ENCODE results near the gene PANK4. TPM values are rescaled to one million over a fixed set of nuclear protein-coding genes. Genes with fewer than 3 reads are reported as not detected.

PANK4 gene
- total and polyA plus RNA-seq, 9 of the 15 experiments (the other 6 are each of a cell fraction or from before 2014, with no cell fraction given): 0.93 to 55.6 (median 31.5) TPM

GRCh38 chr1:2497891-2498290 is 28.5 kb downstream of the PANK4 start (continued):
- no peak for TF ChIP-seq ATF2 (CRISPR knock-in tag; IDR thresholded peaks at IDR 0.05)
- no peak for TF ChIP-seq HSF4 (CRISPR knock-in tag; IDR thresholded peaks at IDR 0.05; ENCODE audit: borderline replicate concordance)
- no peak for TF ChIP-seq MLX (CRISPR knock-in tag; conservative IDR thresholded peaks at IDR 0.05)
- TF ChIP-seq, protein P1, sequence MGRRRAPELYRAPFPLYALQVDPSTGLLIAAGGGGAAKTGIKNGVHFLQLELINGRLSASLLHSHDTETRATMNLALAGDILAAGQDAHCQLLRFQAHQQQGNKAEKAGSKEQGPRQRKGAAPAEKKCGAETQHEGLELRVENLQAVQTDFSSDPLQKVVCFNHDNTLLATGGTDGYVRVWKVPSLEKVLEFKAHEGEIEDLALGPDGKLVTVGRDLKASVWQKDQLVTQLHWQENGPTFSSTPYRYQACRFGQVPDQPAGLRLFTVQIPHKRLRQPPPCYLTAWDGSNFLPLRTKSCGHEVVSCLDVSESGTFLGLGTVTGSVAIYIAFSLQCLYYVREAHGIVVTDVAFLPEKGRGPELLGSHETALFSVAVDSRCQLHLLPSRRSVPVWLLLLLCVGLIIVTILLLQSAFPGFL (CRISPR knock-in tag; IDR thresholded peaks at IDR 0.05): no peak
- TF ChIP-seq, protein P2, sequence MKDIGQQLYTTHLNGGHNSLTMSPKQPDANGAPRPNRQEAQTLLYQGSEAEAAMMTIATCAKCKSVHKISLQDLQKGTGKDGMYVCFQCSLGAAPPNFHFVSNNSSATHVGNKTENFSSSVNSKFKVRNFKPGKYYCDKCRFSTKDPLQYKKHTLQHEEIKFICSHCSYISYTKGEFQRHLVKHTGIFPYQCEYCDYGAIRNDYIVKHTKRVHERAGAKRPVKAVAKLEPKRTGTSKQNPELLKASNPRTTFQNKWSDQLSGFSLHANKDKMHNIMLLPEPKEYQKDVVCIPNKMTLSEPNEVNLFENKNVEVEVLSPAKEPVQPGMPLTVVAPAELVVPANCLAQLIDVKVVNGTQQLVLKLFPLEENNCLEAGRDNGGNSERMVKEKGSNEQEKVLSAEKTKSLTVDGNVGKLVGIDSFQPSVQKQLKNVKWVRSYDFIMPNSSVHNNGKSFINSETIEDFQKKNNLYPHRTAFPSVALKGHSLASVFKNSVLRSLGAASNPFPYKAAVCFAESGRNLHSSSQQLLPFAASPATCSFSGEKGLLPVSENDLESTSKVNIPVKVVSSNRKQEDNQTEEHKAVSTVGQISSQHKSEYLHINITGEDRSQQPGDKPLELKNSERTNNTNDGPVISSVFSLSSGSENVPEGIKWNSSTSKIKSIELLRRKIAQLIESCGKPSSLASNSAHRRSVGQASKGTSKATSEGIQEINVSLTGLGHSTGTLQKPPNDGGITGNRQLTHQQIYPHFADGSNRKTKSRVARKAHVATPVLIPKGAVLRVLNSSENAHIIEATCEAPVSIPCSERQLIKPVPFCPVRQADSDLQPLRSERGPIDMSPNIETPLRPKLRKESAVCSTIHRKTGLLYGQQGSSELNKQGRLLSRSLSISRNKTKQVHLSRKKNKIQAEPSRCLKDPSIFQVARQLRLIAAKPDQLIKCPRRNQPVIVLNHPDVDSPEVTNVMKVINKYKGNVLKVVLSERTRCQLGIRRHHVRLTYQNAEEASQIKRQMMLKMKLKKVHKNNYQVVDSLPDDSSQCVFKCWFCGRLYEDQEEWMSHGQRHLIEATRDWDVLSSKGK (CRISPR knock-in tag; IDR thresholded peaks at IDR 0.05): no peak
- no peak for TF ChIP-seq CCAR2 (IDR thresholded peaks at IDR 0.05; ENCODE audit: low read depth, low read length)
- no peak for TF ChIP-seq KLF16 (IDR thresholded peaks at IDR 0.05)
- TF ChIP-seq POLR3A (IDR thresholded peaks at IDR 0.05; ENCODE audit: borderline replicate concordance, extremely low read depth, insufficient read depth, insufficient read length): no peak
- TF ChIP-seq ZNF740 (CRISPR knock-in tag; IDR thresholded peaks at IDR 0.05): no peak
- no peak for TF ChIP-seq ZNF740 (tag; IDR thresholded peaks at IDR 0.05)
